Thyroid gland (tissue), 4 donors: ENCODE measurements around the gene SERP1. TPM values are rescaled to one million over a fixed set of nuclear protein-coding genes. Genes with fewer than 3 reads are reported as not detected.

Source experiments
- DNase-seq, 2 donors: peaks; one replicate each; pipeline ENCODE4 v3.0.0-alpha.2; 2019
- H3K27ac ChIP-seq, 3 donors: fragments of 200-600 bp; sonication (generic); 1 replicate in 2 of 3; 2 replicates in 1 of 3; pipeline ENCODE4 v1.5.1; 2016 to 2019; ENCODE audit warnings: mild to moderate bottlenecking in 1 of 3, moderate library complexity in 1 of 3
- H3K27me3 ChIP-seq: fragments of 200-600 bp; sonication (generic); one replicate; pipeline ENCODE4 v1.5.1; 2019
- H3K36me3 ChIP-seq, 2 donors: fragments of 200-600 bp; sonication (generic); one replicate each; pipeline ENCODE4 v1.5.1; 2016 to 2019
- H3K4me1 ChIP-seq, 2 donors: fragments of 200-600 bp; sonication (generic); one replicate each; pipeline ENCODE4 v1.5.1; 2017 to 2019
- H3K4me3 ChIP-seq, 3 donors: fragments of 200-600 bp; sonication (generic); replicated peaks in 1 of 3; 1 replicate in 2 of 3; 2 replicates in 1 of 3; pipeline ENCODE4 v1.5.1; 2016; ENCODE audit warnings: mild to moderate bottlenecking in 1 of 3
- H3K9me3 ChIP-seq: fragments of 200-600 bp; sonication (generic); one replicate; pipeline ENCODE4 v1.5.1; 2017
- POLR2A ChIP-seq, 2 donors: fragments of 450-650 bp; IDR thresholded peaks; one replicate each; pipeline ENCODE4 v1.6.1; 2017; ENCODE audit warnings: antibody characterized with exemption in 2 of 2, mild to moderate bottlenecking in 2 of 2, moderate library complexity in 1 of 2
- WGBS, 2 donors: methylation state at CpG; one replicate each; pipeline ENCODE4 v1.1.5; 2017; 5-methylcytosine and 5-hydroxymethylcytosine counted together
- intact Hi-C: fragments of 100-400 bp; cut with DNase I; formaldehyde crosslinking; loops from one replicate; pipeline ENCODE4 v1.15.1; 2023
- total RNA-seq, 4 donors: library from RNA; depleted of rRNA; stranded (reverse); fragments of >200 nt; gene quantifications; one replicate each; pipeline ENCODE4 v1.2.3, GENCODE V29; 2016
- TF ChIP-seq, protein P1 (sequence below), 6 experiments: fragments of 200-600 bp in 3 of 6; fragments of 450-650 bp in 3 of 6; sonication (generic) in 3 of 6; IDR thresholded peaks; one replicate each; pipeline ENCODE4 v1.5.1; 2016 to 2019; ENCODE audit warnings: antibody characterized with exemption in 6 of 6, mild to moderate bottlenecking in 2 of 6, inconsistent platforms in 1 of 6, moderate library complexity in 1 of 6

SERP1 gene
- total RNA-seq, 4 donors from 2014 or later, result 146 to 355 (median 270) TPM

DNA sequence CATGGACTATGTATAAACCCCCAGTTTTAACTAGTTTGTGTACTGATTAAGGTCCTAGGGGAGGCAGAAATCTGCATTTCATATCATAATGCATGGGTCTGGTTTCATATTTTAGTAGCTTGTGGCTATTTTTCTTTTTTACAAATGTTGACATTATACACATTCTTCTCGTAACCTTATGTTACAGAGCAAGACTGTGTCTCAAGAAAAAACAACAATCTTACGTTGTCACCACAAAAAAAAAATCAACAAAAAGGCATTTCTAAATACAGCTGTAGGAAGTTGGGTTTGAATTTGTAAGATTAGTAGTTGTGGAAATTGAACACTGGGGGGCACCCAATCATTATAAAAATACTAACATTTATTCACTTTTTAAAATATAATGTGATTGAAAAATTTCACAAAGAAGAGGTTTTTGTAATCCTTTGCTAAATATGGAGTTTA lies 17.9 kb downstream of the SERP1 start:
- WGBS, 2 donors, result 10 to 20% methylated on average over 2 of the region's 2 CpGs
- Histone ChIP-seq H3K9me3 (no peaks in the 10 kb centered on the region), H3K4me1 (no peaks in the 10 kb centered on the region), H3K27ac (no peak overlapping the region), H3K27me3 (no peaks in the 10 kb centered on the region), H3K4me3 (no peak overlapping the region), H3K36me3 (no peaks in the 10 kb centered on the region)
- intact Hi-C loops, result no loop called here
- TF ChIP-seq POLR2A (IDR thresholded peaks at IDR 0.05), result no peak
- TF ChIP-seq, protein P1, sequence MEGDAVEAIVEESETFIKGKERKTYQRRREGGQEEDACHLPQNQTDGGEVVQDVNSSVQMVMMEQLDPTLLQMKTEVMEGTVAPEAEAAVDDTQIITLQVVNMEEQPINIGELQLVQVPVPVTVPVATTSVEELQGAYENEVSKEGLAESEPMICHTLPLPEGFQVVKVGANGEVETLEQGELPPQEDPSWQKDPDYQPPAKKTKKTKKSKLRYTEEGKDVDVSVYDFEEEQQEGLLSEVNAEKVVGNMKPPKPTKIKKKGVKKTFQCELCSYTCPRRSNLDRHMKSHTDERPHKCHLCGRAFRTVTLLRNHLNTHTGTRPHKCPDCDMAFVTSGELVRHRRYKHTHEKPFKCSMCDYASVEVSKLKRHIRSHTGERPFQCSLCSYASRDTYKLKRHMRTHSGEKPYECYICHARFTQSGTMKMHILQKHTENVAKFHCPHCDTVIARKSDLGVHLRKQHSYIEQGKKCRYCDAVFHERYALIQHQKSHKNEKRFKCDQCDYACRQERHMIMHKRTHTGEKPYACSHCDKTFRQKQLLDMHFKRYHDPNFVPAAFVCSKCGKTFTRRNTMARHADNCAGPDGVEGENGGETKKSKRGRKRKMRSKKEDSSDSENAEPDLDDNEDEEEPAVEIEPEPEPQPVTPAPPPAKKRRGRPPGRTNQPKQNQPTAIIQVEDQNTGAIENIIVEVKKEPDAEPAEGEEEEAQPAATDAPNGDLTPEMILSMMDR (IDR thresholded peaks at IDR 0.05), result peak in 3 of 6 experiments; percentile 27 to 32 (median 30)
- DNase-seq, result no peak

DNA sequence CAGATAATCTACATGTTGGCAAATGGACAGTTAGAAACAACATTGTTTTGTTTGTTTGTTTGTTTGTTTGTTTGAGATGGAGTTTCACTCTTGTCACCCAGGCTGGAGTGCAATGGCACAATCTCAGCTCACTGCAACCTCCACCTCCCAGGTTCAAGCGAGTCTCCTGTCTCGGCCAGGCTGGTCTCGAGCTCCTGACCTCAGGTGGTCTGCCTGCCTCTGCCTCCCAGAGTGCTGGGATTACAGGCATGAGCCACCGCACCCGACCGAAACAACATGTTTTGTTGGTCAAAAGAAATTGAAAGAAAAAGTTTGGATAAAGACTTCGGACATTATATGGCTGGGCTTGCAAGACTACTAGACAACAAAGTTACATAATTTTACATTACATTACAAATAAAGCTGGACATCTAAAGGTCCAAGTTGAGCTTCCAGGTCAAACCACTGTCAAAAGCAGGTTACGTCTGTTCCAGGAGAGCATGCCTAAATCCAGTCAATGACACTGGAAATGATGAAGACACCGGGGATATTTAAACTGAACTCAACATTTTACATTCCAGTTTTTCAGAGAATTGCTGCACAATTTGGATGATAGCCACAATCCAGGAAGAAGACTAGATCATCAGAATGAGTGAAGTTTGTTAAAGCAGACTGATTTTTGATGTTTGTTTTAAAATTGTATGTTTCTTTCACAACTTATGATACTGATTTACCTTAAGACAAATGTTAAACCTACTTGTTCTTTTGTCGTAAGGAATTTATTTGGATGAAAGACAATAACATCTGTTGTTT lies 18.6 kb downstream of the SERP1 start:
- DNase-seq, result no peak
- 61 to 62% methylated on average over 10 of the region's 10 CpGs for WGBS, 2 donors
- Histone ChIP-seq H3K27me3 (no peaks in the 10 kb centered on the region), H3K36me3 (no peaks in the 10 kb centered on the region), H3K27ac (no peak overlapping the region), H3K4me3 (no peak overlapping the region), H3K9me3 (no peaks in the 10 kb centered on the region), H3K4me1 (no peaks in the 10 kb centered on the region)
- intact Hi-C loops, result no loop called here
- TF ChIP-seq, protein P1 (IDR thresholded peaks at IDR 0.05), result no peak

DNA sequence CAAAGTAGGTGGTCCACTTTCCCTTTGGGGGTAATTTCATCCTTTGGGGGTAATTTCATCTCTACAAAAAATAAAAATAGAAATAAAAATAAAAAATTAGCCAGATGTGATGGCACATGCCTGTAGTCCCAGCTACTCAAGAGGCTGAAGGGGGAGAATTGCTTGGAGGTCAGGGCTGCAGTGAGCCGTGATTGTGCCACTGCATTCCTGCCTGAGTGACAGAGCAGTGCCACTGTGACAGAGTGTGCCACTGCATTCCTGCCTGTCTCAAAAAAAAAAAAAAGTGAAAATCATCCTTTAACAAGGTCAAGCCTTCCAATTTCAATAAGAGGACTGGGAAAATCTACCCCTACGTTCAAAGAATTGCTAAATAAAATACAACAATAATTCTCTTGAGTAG lies 22.8 kb downstream of the SERP1 start:
- H3K4me3 ChIP-seq, result no peak overlapping the region
- no peaks in the 10 kb centered on the region for H3K9me3 ChIP-seq
- 54 to 56% methylated on average over 2 of the region's 2 CpGs for WGBS, 2 donors
- H3K4me1 ChIP-seq, result no peaks in the 10 kb centered on the region
- no peaks in the 10 kb centered on the region for H3K27me3 ChIP-seq
- TF ChIP-seq, protein P1 (IDR thresholded peaks at IDR 0.05), result no peak
- TF ChIP-seq POLR2A (IDR thresholded peaks at IDR 0.05), result no peak
- no peak overlapping the region for H3K27ac ChIP-seq
- intact Hi-C loops, result no loop called here
- DNase-seq, result peak in 1 of 2 donors; percentile 20
- no peaks in the 10 kb centered on the region for H3K36me3 ChIP-seq

DNA sequence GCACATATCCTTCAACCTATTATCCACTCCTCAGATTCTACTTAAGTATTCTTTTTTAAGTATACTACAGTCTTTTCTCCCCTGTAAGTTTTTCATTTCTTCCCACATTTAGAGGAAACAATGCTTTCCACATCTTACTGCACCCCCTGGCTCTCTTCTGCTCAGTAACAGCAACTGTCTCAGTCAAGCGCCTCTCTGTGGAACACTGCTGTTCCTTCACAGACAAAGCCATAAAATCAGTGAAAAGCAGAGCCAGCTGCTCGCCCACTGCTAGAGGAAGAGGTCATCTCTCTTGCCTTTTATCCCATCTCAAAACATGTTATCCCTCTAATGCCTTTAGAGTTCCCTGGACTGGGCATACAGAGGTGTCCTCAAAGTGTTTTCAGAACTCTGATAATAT lies 24.8 kb downstream of the SERP1 start:
- intact Hi-C loops, result no loop called here
- Histone ChIP-seq H3K36me3 (no peaks in the 10 kb centered on the region), H3K27me3 (no peaks in the 10 kb centered on the region), H3K9me3 (no peaks in the 10 kb centered on the region), H3K27ac (no peak overlapping the region), H3K4me1 (no peaks in the 10 kb centered on the region), H3K4me3 (no peak overlapping the region)
- TF ChIP-seq, protein P1 (IDR thresholded peaks at IDR 0.05), result no peak
- no peak for TF ChIP-seq POLR2A (IDR thresholded peaks at IDR 0.05)
- DNase-seq, result no peak
- WGBS, 2 donors, result 81 to 83% methylated on average over 2 of the region's 2 CpGs

DNA sequence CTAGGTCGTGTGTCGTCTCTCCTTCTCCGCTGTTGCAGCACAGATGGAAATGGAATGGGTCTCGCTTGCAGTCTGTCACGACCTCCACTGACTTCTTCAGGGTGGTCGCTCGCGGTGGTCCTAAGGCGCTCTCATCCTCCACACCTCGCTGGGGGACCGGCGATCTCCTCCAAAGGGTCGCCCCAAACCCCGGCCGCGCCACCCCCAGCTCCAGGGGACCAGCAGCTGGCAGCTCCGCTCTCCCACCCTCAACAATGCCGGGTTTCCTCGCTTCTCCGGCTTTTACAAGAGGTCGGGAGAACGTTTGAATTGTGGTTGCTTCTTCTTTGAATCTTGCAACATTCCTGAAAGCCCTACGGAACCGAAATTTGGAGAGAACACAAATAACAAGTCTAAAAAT lies 25.9 kb downstream of the SERP1 start:
- WGBS, 2 donors, result 87 to 89% methylated on average over 24 of the region's 24 CpGs
- no peak for DNase-seq
- Histone ChIP-seq H3K27ac (no peak overlapping the region), H3K9me3 (no peaks in the 10 kb centered on the region), H3K27me3 (no peaks in the 10 kb centered on the region), H3K36me3 (no peaks in the 10 kb centered on the region), H3K4me1 (no peaks in the 10 kb centered on the region), H3K4me3 (no peak overlapping the region)
- TF ChIP-seq, protein P1 (IDR thresholded peaks at IDR 0.05), result no peak
- no peak for TF ChIP-seq POLR2A (IDR thresholded peaks at IDR 0.05)
- intact Hi-C loops, result no loop called here
